H9 (cell line): ENCODE results near the gene CLPX. TPM values are rescaled to one million over a fixed set of nuclear protein-coding genes. Genes with fewer than 3 reads are reported as not detected.

Source experiments
- DNase-seq: peaks from one replicate; pipeline ENCODE4 v3.0.0-alpha.2; 2017
- H2AFZ ChIP-seq: one replicate; pipeline ENCODE4 v1.6.1; 2013; ENCODE audit warnings: mild to moderate bottlenecking, low read length, control low read depth, moderate library complexity
- H2AK5ac ChIP-seq: 2 replicates; pipeline ENCODE4 v1.6.1; 2013; ENCODE audit warnings: low read length, control low read depth, mixed read lengths; ENCODE audit not compliant: insufficient read length
- H2BK120ac ChIP-seq: one replicate; pipeline ENCODE4 v1.6.1; 2013; ENCODE audit warnings: low read depth, mild to moderate bottlenecking, low read length, control low read depth, inconsistent platforms; ENCODE audit not compliant: poor library complexity, severe bottlenecking
- H2BK12ac ChIP-seq: 2 replicates; pipeline ENCODE4 v1.6.1; 2013; ENCODE audit warnings: low read length, control low read depth, mixed read lengths, low read depth; ENCODE audit not compliant: insufficient read length
- H2BK15ac ChIP-seq: 2 replicates; pipeline ENCODE4 v1.6.1; 2013; ENCODE audit warnings: low read depth, low read length, control low read depth
- H2BK20ac ChIP-seq: one replicate; pipeline ENCODE4 v1.6.1; 2013; ENCODE audit warnings: low read depth, mild to moderate bottlenecking, low read length, control low read depth, inconsistent platforms; ENCODE audit not compliant: poor library complexity, severe bottlenecking
- H2BK5ac ChIP-seq: 2 replicates; pipeline ENCODE4 v1.6.1; 2013; ENCODE audit warnings: low read length, control low read depth, mixed read lengths; ENCODE audit not compliant: insufficient read length
- H3K14ac ChIP-seq: 2 replicates; pipeline ENCODE4 v1.6.1; 2013; ENCODE audit warnings: low read length, control low read depth; ENCODE audit not compliant: insufficient read depth
- H3K18ac ChIP-seq: 2 replicates; pipeline ENCODE4 v1.6.1; 2013; ENCODE audit warnings: low read depth, mild to moderate bottlenecking, mixed read lengths, low read length, control low read depth; ENCODE audit not compliant: insufficient read length
- H3K23ac ChIP-seq: 2 replicates; pipeline ENCODE4 v1.6.1; 2013; ENCODE audit warnings: low read length, control low read depth, mixed read lengths, low read depth; ENCODE audit not compliant: insufficient read length
- H3K23me2 ChIP-seq: 2 replicates; pipeline ENCODE4 v1.6.1; 2013; ENCODE audit warnings: low read depth, mild to moderate bottlenecking, mixed read lengths, low read length, control low read depth; ENCODE audit not compliant: insufficient read length, poor library complexity, severe bottlenecking
- H3K27ac ChIP-seq: 2 replicates; pipeline ENCODE4 v1.5.1; 2013; ENCODE audit warnings: low read length, control low read depth, mixed read lengths, low read depth; ENCODE audit not compliant: insufficient read length
- H3K27me3 ChIP-seq: 2 replicates; pipeline ENCODE4 v1.6.1; 2013; ENCODE audit warnings: low read length, control low read depth, inconsistent platforms; ENCODE audit not compliant: insufficient read depth
- H3K4ac ChIP-seq: 2 replicates; pipeline ENCODE4 v1.6.1; 2013; ENCODE audit warnings: low read depth, mild to moderate bottlenecking, control low read depth, inconsistent platforms, low read length, moderate library complexity
- H3K4me1 ChIP-seq: 2 replicates; pipeline ENCODE4 v1.6.1; 2013; ENCODE audit warnings: low read length, control low read depth, inconsistent platforms; ENCODE audit not compliant: insufficient read depth
- H3K4me2 ChIP-seq: 2 replicates; pipeline ENCODE4 v1.6.1; 2013; ENCODE audit warnings: low read length, control low read depth, mixed read lengths; ENCODE audit not compliant: insufficient read length, insufficient read depth
- H3K56ac ChIP-seq: 2 replicates; pipeline ENCODE4 v1.6.1; 2013; ENCODE audit warnings: low read depth, mild to moderate bottlenecking, mixed read lengths, low read length, control low read depth; ENCODE audit not compliant: insufficient read length
- H3K79me1 ChIP-seq: 2 replicates; pipeline ENCODE4 v1.6.1; 2013; ENCODE audit warnings: low read depth, mild to moderate bottlenecking, moderate library complexity, low read length, control low read depth, inconsistent platforms; ENCODE audit not compliant: insufficient read depth, poor library complexity, severe bottlenecking
- H3K79me2 ChIP-seq: 2 replicates; pipeline ENCODE4 v1.6.1; 2013; ENCODE audit warnings: low read length, control low read depth, inconsistent platforms; ENCODE audit not compliant: insufficient read depth
- H3K9ac ChIP-seq: 2 replicates; pipeline ENCODE4 v1.6.1; 2013; ENCODE audit warnings: low read length, control low read depth, mixed read lengths; ENCODE audit not compliant: insufficient read length; ENCODE audit errors: extremely low read depth
- H3K9me3 ChIP-seq: one replicate; pipeline ENCODE4 v1.6.1; 2013; ENCODE audit warnings: low read depth, low read length, inconsistent platforms; ENCODE audit not compliant: control insufficient read depth
- H3T11ph ChIP-seq: one replicate; pipeline ENCODE4 v1.6.1; 2013; ENCODE audit warnings: mild to moderate bottlenecking, low read length, control low read depth, inconsistent platforms
- H4K20me1 ChIP-seq: one replicate; pipeline ENCODE4 v1.6.1; 2013; ENCODE audit not compliant: control insufficient read depth, insufficient read length, insufficient read depth
- H4K5ac ChIP-seq: 2 replicates; pipeline ENCODE4 v1.6.1; 2013; ENCODE audit warnings: low read depth, mild to moderate bottlenecking, mixed read lengths, low read length, control low read depth; ENCODE audit not compliant: insufficient read length
- H4K8ac ChIP-seq: replicated peaks from 2 replicates; pipeline ENCODE4 v1.6.1; 2013; ENCODE audit warnings: low read length, control low read depth, mixed read lengths, low read depth; ENCODE audit not compliant: insufficient read length
- H4K91ac ChIP-seq: 2 replicates; pipeline ENCODE4 v1.6.1; 2013; ENCODE audit warnings: low read depth, mild to moderate bottlenecking, moderate library complexity, mixed read lengths, low read length, control low read depth; ENCODE audit not compliant: insufficient read length
- H3K27ac Mint-ChIP-seq, 3 experiments: 2 replicates in 2 of 3; 3 replicates in 1 of 3; pipeline ENCODE4 v1.8.0; 2020 to 2021; ENCODE audit warnings: mixed read lengths in 3 of 3, mild to moderate bottlenecking in 1 of 3, moderate library complexity in 1 of 3
- H3K27me3 Mint-ChIP-seq: 2 replicates; pipeline ENCODE4 v1.8.0; 2021; ENCODE audit warnings: low read depth, mild to moderate bottlenecking, moderate library complexity, mixed read lengths
- H3K36me3 Mint-ChIP-seq, 3 experiments: 2 replicates in 2 of 3; 3 replicates in 1 of 3; pipeline ENCODE4 v1.8.0; 2020 to 2021; ENCODE audit warnings: low read depth in 3 of 3, mixed read lengths in 3 of 3; ENCODE audit not compliant: insufficient read depth in 1 of 3
- H3K4me1 Mint-ChIP-seq, 2 experiments: 2 replicates each; pipeline ENCODE4 v1.8.0; 2020; ENCODE audit warnings: mixed read lengths in 2 of 2
- H3K4me3 Mint-ChIP-seq, 2 experiments: 2 replicates in 1 of 2; 3 replicates in 1 of 2; pipeline ENCODE4 v1.8.0; 2020 to 2021; ENCODE audit warnings: mild to moderate bottlenecking in 2 of 2, mixed read lengths in 2 of 2, moderate library complexity in 1 of 2
- H3K9me3 Mint-ChIP-seq, 2 experiments: 2 replicates in 1 of 2; 3 replicates in 1 of 2; pipeline ENCODE4 v1.8.0; 2020; ENCODE audit warnings: mild to moderate bottlenecking in 2 of 2, mixed read lengths in 2 of 2, moderate library complexity in 1 of 2
- WGBS: extraction: QIAGEN DNeasy Blood & Tissue Kit; methylation state at CpG from one replicate; pipeline ENCODE4 v1.1.7; 2013; ENCODE audit warnings: missing lambda C conversion rate, low lambda C conversion rate, mixed read lengths; ENCODE audit not compliant: insufficient read length; ENCODE audit errors: extremely low coverage; 5-methylcytosine and 5-hydroxymethylcytosine counted together
- total RNA-seq: library from RNA; stranded (reverse); gene quantifications from 2 replicates; pipeline ENCODE4 v1.2.1, GENCODE V29; 2021
- TF ChIP-seq, protein P1 (sequence below): fragments of 200-600 bp; sonication (generic); conservative IDR thresholded peaks from 3 replicates; pipeline ENCODE4 v1.8.0; 2021; ENCODE audit warnings: antibody characterized with exemption, mild to moderate bottlenecking

The CLPX gene
- total RNA-seq, 1 experiment from 2014 or later = 55.8 TPM

DNA sequence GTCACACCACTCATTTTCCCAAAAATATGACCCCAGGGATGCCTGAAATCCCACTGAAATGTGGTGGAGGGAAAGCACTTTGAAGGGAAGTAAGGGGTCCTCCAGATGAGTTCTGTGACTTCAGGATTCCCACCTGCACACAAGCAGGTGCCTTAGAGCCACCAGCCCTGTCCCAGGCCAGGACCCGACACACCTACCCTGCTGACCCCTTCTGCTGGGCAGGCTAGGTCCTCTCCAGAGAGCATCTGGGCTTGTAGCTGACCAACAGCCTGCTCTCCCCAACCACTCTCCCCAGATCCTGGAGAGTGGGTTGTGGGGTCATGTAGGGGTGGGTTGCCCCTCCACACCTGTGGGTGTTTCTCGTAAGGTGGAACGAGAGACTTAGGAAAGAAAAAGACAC is 41.1 kb upstream of the CLPX start:
- no peaks in the 10 kb centered on the region for H3K79me2 ChIP-seq
- H3K27me3 ChIP-seq = no peaks in the 10 kb centered on the region
- H3K23me2 ChIP-seq = no peaks in the 10 kb centered on the region
- H3K56ac ChIP-seq = no peak overlapping the region
- H3K27ac ChIP-seq = no peak overlapping the region
- no peak overlapping the region for H3K14ac ChIP-seq
- H3K18ac ChIP-seq = no peak overlapping the region
- H3K9me3 Mint-ChIP-seq = no peaks in the 10 kb centered on the region
- no peak overlapping the region for H3K9ac ChIP-seq
- no peak overlapping the region for H3K23ac ChIP-seq
- peaks cover 25 to 33% of the 10 kb centered on the region in 2 experiments for H3K4me1 Mint-ChIP-seq
- H4K91ac ChIP-seq = no peak overlapping the region
- H2BK5ac ChIP-seq = no peak overlapping the region
- no peak overlapping the region for H2AK5ac ChIP-seq
- no peak for DNase-seq
- H2AFZ ChIP-seq = no peak overlapping the region
- no peak overlapping the region for H3K4me2 ChIP-seq
- no CpG with 5 or more reads among the region's 3 CpGs for WGBS
- H3K9me3 ChIP-seq = no peaks in the 10 kb centered on the region
- H3K4me1 ChIP-seq = 0 out of 2 replicates have a peak, but pooled peaks cover 2% of the 10 kb centered on the region
- no peak overlapping the region for H3K4ac ChIP-seq
- H4K5ac ChIP-seq = no peak overlapping the region
- H3K27ac Mint-ChIP-seq = peak overlapping the region in 2 of 3 experiments; percentile 96 to 98; a peak in 4 of 7 replicates
- H2BK20ac ChIP-seq = no peak overlapping the region
- H3K4me3 Mint-ChIP-seq = no peak overlapping the region
- TF ChIP-seq, protein P1, sequence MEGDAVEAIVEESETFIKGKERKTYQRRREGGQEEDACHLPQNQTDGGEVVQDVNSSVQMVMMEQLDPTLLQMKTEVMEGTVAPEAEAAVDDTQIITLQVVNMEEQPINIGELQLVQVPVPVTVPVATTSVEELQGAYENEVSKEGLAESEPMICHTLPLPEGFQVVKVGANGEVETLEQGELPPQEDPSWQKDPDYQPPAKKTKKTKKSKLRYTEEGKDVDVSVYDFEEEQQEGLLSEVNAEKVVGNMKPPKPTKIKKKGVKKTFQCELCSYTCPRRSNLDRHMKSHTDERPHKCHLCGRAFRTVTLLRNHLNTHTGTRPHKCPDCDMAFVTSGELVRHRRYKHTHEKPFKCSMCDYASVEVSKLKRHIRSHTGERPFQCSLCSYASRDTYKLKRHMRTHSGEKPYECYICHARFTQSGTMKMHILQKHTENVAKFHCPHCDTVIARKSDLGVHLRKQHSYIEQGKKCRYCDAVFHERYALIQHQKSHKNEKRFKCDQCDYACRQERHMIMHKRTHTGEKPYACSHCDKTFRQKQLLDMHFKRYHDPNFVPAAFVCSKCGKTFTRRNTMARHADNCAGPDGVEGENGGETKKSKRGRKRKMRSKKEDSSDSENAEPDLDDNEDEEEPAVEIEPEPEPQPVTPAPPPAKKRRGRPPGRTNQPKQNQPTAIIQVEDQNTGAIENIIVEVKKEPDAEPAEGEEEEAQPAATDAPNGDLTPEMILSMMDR = no peak
- no peaks in the 10 kb centered on the region for H3K36me3 Mint-ChIP-seq
- H4K20me1 ChIP-seq = no peaks in the 10 kb centered on the region
- no peak overlapping the region for H3T11ph ChIP-seq
- no peaks in the 10 kb centered on the region for H3K79me1 ChIP-seq
- no peak overlapping the region for H2BK120ac ChIP-seq
- H4K8ac ChIP-seq = no peak overlapping the region
- H2BK12ac ChIP-seq = no peak overlapping the region
- peaks cover 3% of the 10 kb centered on the region for H3K27me3 Mint-ChIP-seq
- H2BK15ac ChIP-seq = no peak overlapping the region
